DMS153 (cell line): ENCODE measurements around the gene RGL2.

Source experiments
- DNase-seq: peaks from one replicate; lab custom pipeline; 2025; lab: John Stamatoyannopoulos, UW

RGL2 gene

GRCh38 chr6:33316603-33317418 is 18.1 kb upstream of the RGL2 start:
- DNase-seq: no peak

GRCh38 chr6:33315793-33316602 is 17.3 kb upstream of the RGL2 start:
- DNase-seq: no peak

- DNase-seq: peak; percentile 53
Measured at GRCh38 chr6:33314943-33315792, 16.4 kb upstream of the RGL2 start.

- peak; percentile 52 for DNase-seq
Measured at GRCh38 chr6:33314515-33314942, 15.8 kb upstream of the RGL2 start.

GRCh38 chr6:33313709-33314514 is 15.2 kb upstream of the RGL2 start, which contains the start of gene TAPBP:
TSS of gene TAPBP (minus strand) at chr6:33314078. CDS start at chr6:33314041, 37 bp downstream.
- peak; percentile 23 for DNase-seq

GRCh38 chr6:33313105-33313708 is 14.5 kb upstream of the RGL2 start:
- no peak for DNase-seq

GRCh38 chr6:33312361-33313104 is 13.8 kb upstream of the RGL2 start:
- DNase-seq: peak; percentile 58

GRCh38 chr6:33306356-33306755 is 7.6 kb upstream of the RGL2 start:
- DNase-seq: no peak

- no peak for DNase-seq
Measured at GRCh38 chr6:33305052-33305451, 6.3 kb upstream of the RGL2 start.

GRCh38 chr6:33304216-33304615 is 5.5 kb upstream of the RGL2 start:
- no peak for DNase-seq

- no peak for DNase-seq
Measured at GRCh38 chr6:33301877-33302276, 3.1 kb upstream of the RGL2 start.

- peak; percentile 88 for DNase-seq
Measured at GRCh38 chr6:33299237-33299944, 649 bp upstream of the RGL2 start.

GRCh38 chr6:33297956-33298772 is 578 bp downstream of the RGL2 start:
- peak; percentile 42 for DNase-seq

GRCh38 chr6:33297406-33297955 is 1.3 kb downstream of the RGL2 start:
- no peak for DNase-seq

- DNase-seq: no peak
Measured at GRCh38 chr6:33296797-33297405, 1.8 kb downstream of the RGL2 start.

GRCh38 chr6:33295621-33296369 is 2.9 kb downstream of the RGL2 start:
- no peak for DNase-seq
